ENCODE results near the gene RPS29.
"Not testable (repeated sequence)": the region's sequence is repeated elsewhere in the genome, so short reads cannot be mapped to it uniquely, and the experiment has no call there.

The RPS29 gene

GRCh38 chr14:49621114-49621881 is 35.1 kb upstream of the RPS29 start:
- no peak for TF ChIP-seq FOXP2 (optimal IDR thresholded peaks at IDR 0.05; ENCODE audit: control extremely low read depth, extremely low read length, insufficient read depth)
- DNase-seq (ENCODE audit: low read depth, low spot score): no peak
- Histone ChIP-seq H3K4me3 (peak overlapping the region; percentile 92), H3K27ac (no peak overlapping the region), H3K9me3 (ENCODE audit: low read depth, low read length) (no peaks in the 10 kb centered on the region), H3K36me3 (ENCODE audit: insufficient read depth, low read length) (peaks cover 26% of the 10 kb centered on the region), H3K9ac (ENCODE audit: insufficient read length) (peak overlapping the region; percentile 93)

- Histone ChIP-seq H3K9ac (ENCODE audit: insufficient read length) (peak within 1 kb of the TSS; percentile 93), H3K36me3 (ENCODE audit: insufficient read depth, low read length) (peaks cover 31% of the 10 kb centered on the region), H3K9me3 (ENCODE audit: low read depth, low read length) (no peaks in the 10 kb centered on the region), H3K4me3 (peak within 1 kb of the TSS; percentile 92), H3K27ac (peak within 1 kb of the TSS; percentile 89)
- DNase-seq (ENCODE audit: low read depth, low spot score): peak; percentile 85
- TF ChIP-seq POLR2AphosphoS5 (IDR thresholded peaks at IDR 0.05; ENCODE audit: borderline replicate concordance, low read depth, low read length) (peak; percentile 98), EZH2 (IDR thresholded peaks at IDR 0.05) (no peak), FOXP2 (optimal IDR thresholded peaks at IDR 0.05; ENCODE audit: control extremely low read depth, extremely low read length, insufficient read depth) (no peak)
Measured at GRCh38 chr14:49620182-49621113, 34.3 kb upstream of the RPS29 start, which contains the start of the genes MGAT2 and RPL36AL. TSS of gene MGAT2 (plus strand) at chr14:49620799. CDS start at chr14:49621269, 470 bp downstream. TSS of gene RPL36AL (minus strand) at chr14:49620626. CDS start at chr14:49619104, 1,522 bp downstream.

- Histone ChIP-seq H3K36me3 (ENCODE audit: insufficient read depth, low read length) (peaks cover 36% of the 10 kb centered on the region), H3K27ac (peak overlapping the region; percentile 89; the same call in 1 of the 2 replicates)
Measured at GRCh38 chr14:49619730-49620129, 33.5 kb upstream of the RPS29 start.

GRCh38 chr14:49619273-49619672 is 33.1 kb upstream of the RPS29 start:
- H3K9me3 ChIP-seq (ENCODE audit: low read depth, low read length); H3K27ac ChIP-seq; DNase-seq (ENCODE audit: low read depth, low spot score): not testable (repeated sequence)
- peak overlapping the region; percentile 92 for H3K4me3 ChIP-seq
- peaks cover 40% of the 10 kb centered on the region for H3K36me3 ChIP-seq (ENCODE audit: insufficient read depth, low read length)
- H3K9ac ChIP-seq (ENCODE audit: insufficient read length): peak overlapping the region; percentile 93

More at GRCh38 chr14:49619730-49620129, 33.5 kb upstream of the RPS29 start:
- TF ChIP-seq POLR2AphosphoS5 (IDR thresholded peaks at IDR 0.05; ENCODE audit: borderline replicate concordance, low read depth, low read length) (no peak), FOXP2 (optimal IDR thresholded peaks at IDR 0.05; ENCODE audit: control extremely low read depth, extremely low read length, insufficient read depth) (no peak), EZH2 (IDR thresholded peaks at IDR 0.05) (no peak)
- Histone ChIP-seq H3K9ac (ENCODE audit: insufficient read length) (peak overlapping the region; percentile 93), H3K9me3 (ENCODE audit: low read depth, low read length) (no peaks in the 10 kb centered on the region), H3K4me3 (peak overlapping the region; percentile 92)
- no peak for DNase-seq (ENCODE audit: low read depth, low spot score)

- TF ChIP-seq FOXP2 (optimal IDR thresholded peaks at IDR 0.05; ENCODE audit: control extremely low read depth, extremely low read length, insufficient read depth): no peak
- TF ChIP-seq POLR2AphosphoS5 (IDR thresholded peaks at IDR 0.05; ENCODE audit: borderline replicate concordance, low read depth, low read length): no peak
- no peak for TF ChIP-seq EZH2 (IDR thresholded peaks at IDR 0.05)
- H3K27ac ChIP-seq: peak overlapping the region; percentile 63; the same call in 1 of the 2 replicates
- no peak overlapping the region for H3K4me3 ChIP-seq
- H3K9ac ChIP-seq (ENCODE audit: insufficient read length): no peak overlapping the region
- no peaks in the 10 kb centered on the region for H3K9me3 ChIP-seq (ENCODE audit: low read depth, low read length)
- H3K36me3 ChIP-seq (ENCODE audit: insufficient read depth, low read length): peaks cover 42% of the 10 kb centered on the region
- no peak for DNase-seq (ENCODE audit: low read depth, low spot score)
Measured at GRCh38 chr14:49617852-49618519, 31.8 kb upstream of the RPS29 start.

GRCh38 chr14:49615776-49616175 is 29.6 kb upstream of the RPS29 start:
- DNase-seq (ENCODE audit: low read depth, low spot score): no peak
- Histone ChIP-seq H3K27ac (peak overlapping the region; percentile 75), H3K4me3 (no peak overlapping the region), H3K36me3 (ENCODE audit: insufficient read depth, low read length) (peaks cover 49% of the 10 kb centered on the region), H3K9me3 (ENCODE audit: low read depth, low read length) (no peaks in the 10 kb centered on the region), H3K9ac (ENCODE audit: insufficient read length) (no peak overlapping the region)
- TF ChIP-seq FOXP2 (optimal IDR thresholded peaks at IDR 0.05; ENCODE audit: control extremely low read depth, extremely low read length, insufficient read depth) (no peak), EZH2 (IDR thresholded peaks at IDR 0.05) (no peak), POLR2AphosphoS5 (IDR thresholded peaks at IDR 0.05; ENCODE audit: borderline replicate concordance, low read depth, low read length) (no peak)

GRCh38 chr14:49614196-49614595 is 28.0 kb upstream of the RPS29 start:
- DNase-seq (ENCODE audit: low read depth, low spot score): no peak
- no peak overlapping the region for H3K4me3 ChIP-seq
- H3K36me3 ChIP-seq (ENCODE audit: insufficient read depth, low read length): peaks cover 53% of the 10 kb centered on the region
- H3K27ac ChIP-seq: peak overlapping the region; percentile 45
- no peak overlapping the region for H3K9ac ChIP-seq (ENCODE audit: insufficient read length)
- H3K9me3 ChIP-seq (ENCODE audit: low read depth, low read length): no peaks in the 10 kb centered on the region
- TF ChIP-seq EZH2 (IDR thresholded peaks at IDR 0.05) (no peak), FOXP2 (optimal IDR thresholded peaks at IDR 0.05; ENCODE audit: control extremely low read depth, extremely low read length, insufficient read depth) (no peak), POLR2AphosphoS5 (IDR thresholded peaks at IDR 0.05; ENCODE audit: borderline replicate concordance, low read depth, low read length) (no peak)

- no peak for DNase-seq (ENCODE audit: low read depth, low spot score)
- Histone ChIP-seq H3K9me3 (ENCODE audit: low read depth, low read length) (no peaks in the 10 kb centered on the region), H3K36me3 (ENCODE audit: insufficient read depth, low read length) (peaks cover 45% of the 10 kb centered on the region), H3K27ac (peak overlapping the region; percentile 39), H3K4me3 (no peak overlapping the region), H3K9ac (ENCODE audit: insufficient read length) (peak overlapping the region; percentile 6)
- TF ChIP-seq EZH2 (IDR thresholded peaks at IDR 0.05) (no peak), POLR2AphosphoS5 (IDR thresholded peaks at IDR 0.05; ENCODE audit: borderline replicate concordance, low read depth, low read length) (no peak), FOXP2 (optimal IDR thresholded peaks at IDR 0.05; ENCODE audit: control extremely low read depth, extremely low read length, insufficient read depth) (no peak)
Measured at GRCh38 chr14:49612671-49613070, 26.5 kb upstream of the RPS29 start.

All from SK-N-MC (cell line).